ENCODE results near the gene MAN1A1. TPM values are rescaled to one million over a fixed set of nuclear protein-coding genes. Genes with fewer than 3 reads are reported as not detected.

The MAN1A1 gene
- polyA plus RNA-seq, 1 donor (not counting 4 experiments of a cell fraction or from before 2014, with no cell fraction given) = 20.2 TPM

DNA sequence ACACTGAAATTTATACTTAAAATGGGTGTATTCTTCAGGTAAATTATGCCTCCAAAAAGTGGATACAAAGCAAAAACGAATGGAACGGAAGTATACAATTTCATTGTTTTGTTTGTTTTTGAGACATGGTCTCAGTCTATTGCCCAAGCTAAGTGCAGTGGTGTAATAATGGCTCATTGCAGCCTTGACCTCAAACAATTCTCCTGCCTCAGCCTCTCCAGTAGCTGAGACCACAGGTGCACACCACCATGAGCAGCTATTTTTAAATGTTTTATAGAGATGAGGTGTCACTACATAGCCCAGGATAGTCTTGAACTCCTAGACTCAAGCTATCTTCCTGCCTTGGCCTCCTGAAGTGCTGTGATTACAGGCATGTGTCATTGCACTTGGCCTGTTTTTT, 122.2 kb downstream of the MAN1A1 start:
- H3K9ac ChIP-seq (ENCODE audit: control insufficient read depth, extremely low read depth, insufficient read depth, low read length) = no peak overlapping the region
- no peaks in the 10 kb centered on the region for H3K36me3 ChIP-seq (ENCODE audit: control insufficient read depth in 2 of 2, extremely low read depth in 1 of 2, insufficient read depth in 2 of 2, low read length in 2 of 2)
- no peak overlapping the region for H3K27ac ChIP-seq (ENCODE audit: control insufficient read depth, insufficient read depth, low read length)
- H3K4me2 ChIP-seq (ENCODE audit: control insufficient read depth, extremely low read depth, insufficient read depth, low read depth, low read length) = no peak overlapping the region
- no peak for TF ChIP-seq EZH2 (IDR thresholded peaks at IDR 0.05; ENCODE audit: low read length)
- TF ChIP-seq, protein P1, sequence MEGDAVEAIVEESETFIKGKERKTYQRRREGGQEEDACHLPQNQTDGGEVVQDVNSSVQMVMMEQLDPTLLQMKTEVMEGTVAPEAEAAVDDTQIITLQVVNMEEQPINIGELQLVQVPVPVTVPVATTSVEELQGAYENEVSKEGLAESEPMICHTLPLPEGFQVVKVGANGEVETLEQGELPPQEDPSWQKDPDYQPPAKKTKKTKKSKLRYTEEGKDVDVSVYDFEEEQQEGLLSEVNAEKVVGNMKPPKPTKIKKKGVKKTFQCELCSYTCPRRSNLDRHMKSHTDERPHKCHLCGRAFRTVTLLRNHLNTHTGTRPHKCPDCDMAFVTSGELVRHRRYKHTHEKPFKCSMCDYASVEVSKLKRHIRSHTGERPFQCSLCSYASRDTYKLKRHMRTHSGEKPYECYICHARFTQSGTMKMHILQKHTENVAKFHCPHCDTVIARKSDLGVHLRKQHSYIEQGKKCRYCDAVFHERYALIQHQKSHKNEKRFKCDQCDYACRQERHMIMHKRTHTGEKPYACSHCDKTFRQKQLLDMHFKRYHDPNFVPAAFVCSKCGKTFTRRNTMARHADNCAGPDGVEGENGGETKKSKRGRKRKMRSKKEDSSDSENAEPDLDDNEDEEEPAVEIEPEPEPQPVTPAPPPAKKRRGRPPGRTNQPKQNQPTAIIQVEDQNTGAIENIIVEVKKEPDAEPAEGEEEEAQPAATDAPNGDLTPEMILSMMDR (optimal IDR thresholded peaks at IDR 0.05 in 1 of 3, IDR thresholded peaks at IDR 0.05 in 1 of 3, conservative IDR thresholded peaks at IDR 0.05 in 1 of 3; ENCODE audit: extremely low read depth in 1 of 3, insufficient read depth in 2 of 3, low read length in 3 of 3) = no peak
- no peaks in the 10 kb centered on the region for H3K4me1 ChIP-seq (ENCODE audit: control insufficient read depth, extremely low read depth, insufficient read depth, low read length)
- no peak for DNase-seq (ENCODE audit: low read depth, low spot score)
- no peaks in the 10 kb centered on the region for H3K9me3 ChIP-seq (ENCODE audit: control insufficient read depth, low read depth, low read length)
- no peaks in the 10 kb centered on the region for H3K79me2 ChIP-seq (ENCODE audit: control insufficient read depth, insufficient read depth, low read length)
- H3K27me3 ChIP-seq (ENCODE audit: control insufficient read depth, extremely low read depth, insufficient read depth, low read length) = no peaks in the 10 kb centered on the region
- no peak overlapping the region for H2AFZ ChIP-seq (ENCODE audit: control insufficient read depth, low read length)
- dilution Hi-C loops (cut with MboI; ENCODE audit: extremely low pct_ligation_motif_present, low sequenced_read_pairs) = no loop called here
- FAIRE-seq = no peak
- no peaks in the 10 kb centered on the region for H3K9me1 ChIP-seq (ENCODE audit: control insufficient read depth, extremely low read depth, insufficient read depth, low read length)
- H3K4me3 ChIP-seq (ENCODE audit: control insufficient read depth in 2 of 3, extremely low read depth in 1 of 3, insufficient read depth in 2 of 3, low read depth in 1 of 3, low read length in 3 of 3) = no peak overlapping the region
- no peaks in the 10 kb centered on the region for H4K20me1 ChIP-seq (ENCODE audit: control insufficient read depth, extremely low read depth, insufficient read depth, low read length)

DNA sequence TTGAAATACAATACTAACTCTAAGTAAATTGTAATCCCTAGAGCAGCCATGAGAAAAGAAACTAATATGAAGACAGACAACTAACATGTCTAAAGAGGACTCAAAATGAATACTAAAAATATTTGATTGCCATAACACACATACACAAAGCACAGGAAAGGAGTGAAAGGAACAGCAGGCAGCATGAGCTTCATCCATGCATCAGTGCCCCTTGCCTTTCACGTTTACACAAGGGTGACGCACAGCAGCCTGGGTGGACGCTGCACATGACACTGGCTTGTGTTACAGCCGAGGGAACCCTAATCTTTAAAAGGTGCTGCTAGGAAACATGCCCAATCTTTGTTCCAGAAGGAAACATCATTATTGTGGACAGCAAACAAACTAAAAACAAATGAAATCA, 123.5 kb downstream of the MAN1A1 start:
- FAIRE-seq = no peak
- dilution Hi-C loops (cut with MboI; ENCODE audit: extremely low pct_ligation_motif_present, low sequenced_read_pairs) = no loop called here

More for the DNA sequence above, 123.5 kb downstream of the MAN1A1 start:
- Histone ChIP-seq H4K20me1 (ENCODE audit: control insufficient read depth, extremely low read depth, insufficient read depth, low read length) (no peaks in the 10 kb centered on the region), H3K9me3 (ENCODE audit: control insufficient read depth, low read depth, low read length) (no peaks in the 10 kb centered on the region), H3K9ac (ENCODE audit: control insufficient read depth, extremely low read depth, insufficient read depth, low read length) (no peak overlapping the region), H3K4me1 (ENCODE audit: control insufficient read depth, extremely low read depth, insufficient read depth, low read length) (no peaks in the 10 kb centered on the region), H2AFZ (ENCODE audit: control insufficient read depth, low read length) (no peak overlapping the region), H3K9me1 (ENCODE audit: control insufficient read depth, extremely low read depth, insufficient read depth, low read length) (no peaks in the 10 kb centered on the region), H3K4me2 (ENCODE audit: control insufficient read depth, extremely low read depth, insufficient read depth, low read depth, low read length) (no peak overlapping the region), H3K36me3 (ENCODE audit: control insufficient read depth in 2 of 2, extremely low read depth in 1 of 2, insufficient read depth in 2 of 2, low read length in 2 of 2) (no peaks in the 10 kb centered on the region), H3K4me3 (ENCODE audit: control insufficient read depth in 2 of 3, extremely low read depth in 1 of 3, insufficient read depth in 2 of 3, low read depth in 1 of 3, low read length in 3 of 3) (no peak overlapping the region), H3K79me2 (ENCODE audit: control insufficient read depth, insufficient read depth, low read length) (no peaks in the 10 kb centered on the region), H3K27me3 (ENCODE audit: control insufficient read depth, extremely low read depth, insufficient read depth, low read length) (no peaks in the 10 kb centered on the region), H3K27ac (ENCODE audit: control insufficient read depth, insufficient read depth, low read length) (no peak overlapping the region)
- no peak for DNase-seq (ENCODE audit: low read depth, low spot score)
- TF ChIP-seq, protein P1 (optimal IDR thresholded peaks at IDR 0.05 in 1 of 3, IDR thresholded peaks at IDR 0.05 in 1 of 3, conservative IDR thresholded peaks at IDR 0.05 in 1 of 3; ENCODE audit: extremely low read depth in 1 of 3, insufficient read depth in 2 of 3, low read length in 3 of 3) = no peak
- no peak for TF ChIP-seq EZH2 (IDR thresholded peaks at IDR 0.05; ENCODE audit: low read length)

All from keratinocyte (primary cell).